ENCODE results near the gene ZNF175.

Gene ZNF175

DNA sequence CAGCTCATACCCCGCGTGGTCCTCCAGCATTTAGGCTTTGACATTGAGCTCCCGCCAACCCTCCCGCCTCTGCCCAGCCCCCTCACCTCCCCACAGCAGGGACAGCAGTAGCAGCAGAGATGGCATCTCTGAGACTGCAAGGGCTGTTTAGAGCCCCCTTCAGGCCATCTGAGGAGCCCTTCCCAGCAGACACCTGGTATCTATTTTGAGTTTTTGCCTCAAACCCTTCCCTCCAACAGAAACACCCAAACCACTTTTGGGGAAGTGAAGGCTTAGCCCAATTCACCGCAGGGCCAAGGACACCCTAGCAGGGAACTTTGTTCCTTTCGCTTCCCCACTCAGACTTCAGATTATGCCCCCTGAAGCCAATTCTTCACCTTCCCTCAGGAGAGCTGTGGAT, 6.3 kb upstream of the ZNF175 start:
- peak; percentile 74 for DNase-seq (ENCODE audit: low read depth)
- H3K4me3 ChIP-seq (ENCODE audit: low read depth, low read length), result no peak overlapping the region
- TF ChIP-seq, protein P1, sequence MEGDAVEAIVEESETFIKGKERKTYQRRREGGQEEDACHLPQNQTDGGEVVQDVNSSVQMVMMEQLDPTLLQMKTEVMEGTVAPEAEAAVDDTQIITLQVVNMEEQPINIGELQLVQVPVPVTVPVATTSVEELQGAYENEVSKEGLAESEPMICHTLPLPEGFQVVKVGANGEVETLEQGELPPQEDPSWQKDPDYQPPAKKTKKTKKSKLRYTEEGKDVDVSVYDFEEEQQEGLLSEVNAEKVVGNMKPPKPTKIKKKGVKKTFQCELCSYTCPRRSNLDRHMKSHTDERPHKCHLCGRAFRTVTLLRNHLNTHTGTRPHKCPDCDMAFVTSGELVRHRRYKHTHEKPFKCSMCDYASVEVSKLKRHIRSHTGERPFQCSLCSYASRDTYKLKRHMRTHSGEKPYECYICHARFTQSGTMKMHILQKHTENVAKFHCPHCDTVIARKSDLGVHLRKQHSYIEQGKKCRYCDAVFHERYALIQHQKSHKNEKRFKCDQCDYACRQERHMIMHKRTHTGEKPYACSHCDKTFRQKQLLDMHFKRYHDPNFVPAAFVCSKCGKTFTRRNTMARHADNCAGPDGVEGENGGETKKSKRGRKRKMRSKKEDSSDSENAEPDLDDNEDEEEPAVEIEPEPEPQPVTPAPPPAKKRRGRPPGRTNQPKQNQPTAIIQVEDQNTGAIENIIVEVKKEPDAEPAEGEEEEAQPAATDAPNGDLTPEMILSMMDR (IDR thresholded peaks at IDR 0.05; ENCODE audit: insufficient read depth, low read depth, low read length, missing control alignments), result peak; percentile 49

DNA sequence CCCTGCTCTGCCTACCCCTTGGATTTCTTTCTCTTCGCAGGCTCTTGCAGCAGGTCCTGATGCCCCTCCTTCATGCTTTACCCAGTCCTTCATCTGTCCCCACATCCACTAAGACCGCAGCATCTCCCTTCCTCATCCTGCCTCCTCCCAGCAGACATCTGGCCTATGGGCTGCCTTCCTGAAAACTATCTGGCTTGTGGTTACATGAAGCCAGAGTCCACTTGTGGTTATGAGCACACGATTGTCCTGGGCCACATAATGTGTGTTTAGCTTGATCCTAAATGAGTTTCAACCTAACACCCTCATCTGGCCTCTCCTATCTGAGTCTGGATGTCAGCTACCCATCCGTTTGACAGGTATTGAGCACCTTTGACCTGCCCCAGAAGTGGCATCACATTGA, 5.5 kb upstream of the ZNF175 start:
- H3K4me3 ChIP-seq (ENCODE audit: low read depth, low read length), result no peak overlapping the region
- TF ChIP-seq, protein P1 (IDR thresholded peaks at IDR 0.05; ENCODE audit: insufficient read depth, low read depth, low read length, missing control alignments), result no peak
- no peak for DNase-seq (ENCODE audit: low read depth)

DNA sequence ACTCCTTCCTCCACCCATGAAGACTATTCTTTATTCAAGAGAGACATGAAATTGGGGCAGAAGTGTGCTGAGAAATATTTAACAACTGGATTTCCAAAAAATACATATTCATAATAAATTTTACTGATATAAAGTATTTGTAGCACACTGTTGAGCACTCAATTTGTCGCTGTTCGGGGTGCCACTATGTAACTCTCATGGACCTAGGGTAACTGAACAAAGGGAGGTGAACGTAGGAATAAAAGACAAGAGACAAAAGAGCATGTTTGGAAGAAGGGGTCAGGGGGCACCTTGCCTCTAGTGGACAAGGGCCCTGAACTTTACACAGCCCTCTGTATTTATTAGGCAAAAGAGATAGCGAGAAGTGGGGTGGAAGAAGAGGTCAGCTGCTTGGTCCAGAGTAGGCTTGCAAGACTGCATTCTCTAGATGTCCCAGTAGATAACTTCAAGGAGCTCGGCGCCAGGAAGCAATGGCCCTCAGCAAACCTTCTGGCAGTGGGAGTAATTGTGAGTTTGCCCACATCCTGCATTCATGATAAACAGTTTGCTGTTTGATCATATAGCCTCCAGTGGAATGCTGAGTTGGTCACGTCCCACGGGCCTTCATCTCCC, 4.5 kb upstream of the ZNF175 start:
- TF ChIP-seq, protein P1 (IDR thresholded peaks at IDR 0.05; ENCODE audit: insufficient read depth, low read depth, low read length, missing control alignments), result no peak
- DNase-seq (ENCODE audit: low read depth), result no peak

DNA sequence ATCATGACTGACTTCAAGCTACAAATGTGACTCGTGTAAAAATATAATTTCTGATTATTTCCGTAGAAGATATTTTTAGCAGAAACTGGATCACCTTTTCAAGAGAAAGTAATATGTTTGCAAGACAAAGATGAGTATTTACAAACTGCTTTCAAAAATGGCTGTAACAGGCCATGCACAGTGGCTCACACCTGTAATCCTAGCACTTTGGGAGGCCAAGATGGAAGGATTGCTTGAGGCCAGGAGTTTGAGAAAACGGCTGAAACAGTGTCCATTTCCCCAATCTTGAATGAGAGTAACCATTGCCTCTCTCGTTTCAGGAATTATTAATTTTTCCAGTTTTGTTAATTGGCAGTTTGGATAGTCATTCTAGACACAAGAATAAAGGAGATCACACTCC, 3.5 kb upstream of the ZNF175 start:
- TF ChIP-seq, protein P1 (IDR thresholded peaks at IDR 0.05; ENCODE audit: insufficient read depth, low read depth, low read length, missing control alignments), result no peak
- no peak overlapping the region for H3K4me3 ChIP-seq (ENCODE audit: low read depth, low read length)
- no peak for DNase-seq (ENCODE audit: low read depth)

More for the DNA sequence above, 4.5 kb upstream of the ZNF175 start:
- no peak overlapping the region for H3K4me3 ChIP-seq (ENCODE audit: low read depth, low read length)

DNA sequence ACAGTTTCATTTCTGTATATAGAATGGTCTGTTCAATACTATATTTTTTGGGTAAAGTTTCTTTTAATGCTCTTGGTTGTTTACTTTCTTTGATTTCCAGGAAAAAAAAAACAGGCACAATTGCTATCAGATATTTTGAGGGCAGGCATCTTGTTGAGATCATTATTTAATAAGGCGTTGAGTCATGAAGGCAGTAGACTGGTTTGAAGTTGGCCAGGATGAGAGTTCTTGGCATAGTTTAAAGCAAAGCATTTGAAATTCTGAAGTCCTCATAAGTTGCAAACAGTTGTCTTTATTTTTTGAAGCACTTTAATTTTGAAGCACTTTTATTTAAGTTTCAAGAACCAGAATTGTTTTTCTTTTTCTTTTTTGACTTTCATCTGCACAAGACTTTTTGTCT, 2.6 kb upstream of the ZNF175 start:
- no peak overlapping the region for H3K4me3 ChIP-seq (ENCODE audit: low read depth, low read length)
- TF ChIP-seq, protein P1 (IDR thresholded peaks at IDR 0.05; ENCODE audit: insufficient read depth, low read depth, low read length, missing control alignments), result no peak
- no peak for DNase-seq (ENCODE audit: low read depth)

DNA sequence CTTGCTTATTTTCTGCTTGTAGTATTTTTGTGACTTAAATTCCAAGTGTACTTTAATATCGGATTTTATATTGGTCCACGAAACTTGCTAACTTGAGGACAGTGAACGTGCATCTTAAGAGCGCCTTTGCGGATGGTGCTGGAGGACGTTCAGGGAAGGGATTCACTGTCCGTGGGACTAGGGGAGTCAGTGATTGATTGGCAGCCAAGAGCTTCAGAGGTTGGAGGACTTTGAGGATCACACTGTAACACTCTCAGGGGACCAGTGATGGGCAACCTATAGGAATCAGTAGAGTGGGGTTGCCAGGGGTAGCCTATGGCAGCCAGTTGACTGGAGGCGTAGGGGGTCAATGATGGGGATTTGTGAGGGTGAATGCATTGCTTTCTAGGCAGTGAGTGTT, 516 bp downstream of the ZNF175 start:
- H3K4me3 ChIP-seq (ENCODE audit: low read depth, low read length), result peak overlapping the region; percentile 74
- TF ChIP-seq, protein P1 (IDR thresholded peaks at IDR 0.05; ENCODE audit: insufficient read depth, low read depth, low read length, missing control alignments), result no peak
- no peak for DNase-seq (ENCODE audit: low read depth)

DNA sequence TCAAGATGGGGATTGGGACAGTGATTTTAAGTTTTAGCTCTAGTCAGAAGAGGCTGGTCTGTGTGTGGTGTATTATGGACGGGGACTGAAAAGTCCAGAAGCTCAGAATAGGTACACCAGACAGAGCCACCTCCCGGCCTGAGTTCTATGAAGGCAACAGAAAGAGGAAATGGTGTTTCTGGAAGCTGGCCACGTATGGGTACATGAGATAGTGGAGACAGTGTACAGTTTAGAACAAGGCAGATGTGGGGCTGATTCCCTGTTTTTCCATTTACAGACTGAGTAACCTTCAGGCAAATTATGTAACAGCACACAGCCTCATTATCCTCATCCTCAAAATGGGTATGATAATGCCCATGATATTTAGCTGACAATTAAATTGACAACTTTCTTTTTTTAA, 1.3 kb downstream of the ZNF175 start:
- DNase-seq (ENCODE audit: low read depth), result peak; percentile 55
- TF ChIP-seq, protein P1 (IDR thresholded peaks at IDR 0.05; ENCODE audit: insufficient read depth, low read depth, low read length, missing control alignments), result no peak
- peak overlapping the region; percentile 74 for H3K4me3 ChIP-seq (ENCODE audit: low read depth, low read length)

Data from GM12865 (cell line).